Tibial nerve (tissue), 3 donors: Measurements from ENCODE around the gene CASP8AP2.
A peak's percentile ranks its signal among the peaks of the same experiment; 100 is the strongest.

Source experiments
- POLR2A ChIP-seq, 2 donors: fragments of 450-650 bp; IDR thresholded peaks; one replicate each; pipeline ENCODE4 v1.6.1; 2017; ENCODE audit warnings: antibody characterized with exemption in 2 of 2, mild to moderate bottlenecking in 2 of 2, moderate library complexity in 2 of 2
- TF ChIP-seq, protein P1 (sequence below), 5 experiments: fragments of 200-600 bp in 3 of 5; fragments of 450-650 bp in 2 of 5; sonication (generic) in 3 of 5; IDR thresholded peaks; one replicate each; pipeline ENCODE4 v1.5.1; 2016 to 2019; ENCODE audit warnings: antibody characterized with exemption in 5 of 5, mild to moderate bottlenecking in 3 of 5, moderate library complexity in 2 of 5

DNA sequence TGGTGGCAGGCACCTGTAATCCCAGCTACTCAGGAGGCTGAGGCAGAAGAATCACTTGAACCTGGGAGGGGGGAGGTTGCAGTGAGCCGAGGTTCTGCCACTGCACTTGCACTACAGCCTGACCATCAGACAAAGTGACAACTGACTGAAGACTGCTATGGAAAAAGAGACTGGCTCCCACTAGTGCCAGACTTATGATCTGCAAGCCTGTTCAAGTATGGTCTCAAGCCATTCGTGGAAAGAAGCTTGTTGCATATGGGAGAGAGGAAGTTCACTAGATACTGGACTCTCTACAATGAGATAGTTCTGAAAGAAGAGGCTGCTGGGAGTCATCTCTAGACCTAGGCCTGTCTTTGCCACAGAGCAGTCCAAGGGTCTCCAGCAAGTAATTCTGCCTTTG is 36.8 kb upstream of the CASP8AP2 start:
- TF ChIP-seq, protein P1, sequence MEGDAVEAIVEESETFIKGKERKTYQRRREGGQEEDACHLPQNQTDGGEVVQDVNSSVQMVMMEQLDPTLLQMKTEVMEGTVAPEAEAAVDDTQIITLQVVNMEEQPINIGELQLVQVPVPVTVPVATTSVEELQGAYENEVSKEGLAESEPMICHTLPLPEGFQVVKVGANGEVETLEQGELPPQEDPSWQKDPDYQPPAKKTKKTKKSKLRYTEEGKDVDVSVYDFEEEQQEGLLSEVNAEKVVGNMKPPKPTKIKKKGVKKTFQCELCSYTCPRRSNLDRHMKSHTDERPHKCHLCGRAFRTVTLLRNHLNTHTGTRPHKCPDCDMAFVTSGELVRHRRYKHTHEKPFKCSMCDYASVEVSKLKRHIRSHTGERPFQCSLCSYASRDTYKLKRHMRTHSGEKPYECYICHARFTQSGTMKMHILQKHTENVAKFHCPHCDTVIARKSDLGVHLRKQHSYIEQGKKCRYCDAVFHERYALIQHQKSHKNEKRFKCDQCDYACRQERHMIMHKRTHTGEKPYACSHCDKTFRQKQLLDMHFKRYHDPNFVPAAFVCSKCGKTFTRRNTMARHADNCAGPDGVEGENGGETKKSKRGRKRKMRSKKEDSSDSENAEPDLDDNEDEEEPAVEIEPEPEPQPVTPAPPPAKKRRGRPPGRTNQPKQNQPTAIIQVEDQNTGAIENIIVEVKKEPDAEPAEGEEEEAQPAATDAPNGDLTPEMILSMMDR (IDR thresholded peaks at IDR 0.05): peak in 2 of 5 experiments; percentile 10 to 13
- no peak for TF ChIP-seq POLR2A (IDR thresholded peaks at IDR 0.05)
